HEK293 (cell line): ENCODE results near the gene RAB17.

Experiments used
- CTCF ChIA-PET: fragments of 350-600 bp; formaldehyde crosslinking; extraction: SDS; loops from one replicate; lab custom pipeline; 2021; ENCODE audit warnings: antibody characterized with exemption; lab: Yijun Ruan, JAX
- POLR2A ChIA-PET: fragments of 300-600 bp; formaldehyde crosslinking; extraction: SDS; loops from one replicate; lab custom pipeline; 2020; ENCODE audit warnings: antibody characterized with exemption, inconsistent platforms; lab: Yijun Ruan, JAX
- H3K27ac ChIP-seq: fragments of 200-500 bp; sonication (Bioruptor generic); 2 replicates; pipeline ENCODE4 v1.5.1; 2014; ENCODE audit warnings: low read depth, low read length, control low read depth, inconsistent platforms; ENCODE audit errors: extremely low read depth
- H3K36me3 ChIP-seq, 2 experiments: fragments of 200-500 bp in 1 of 2; sonication (Bioruptor generic) in 1 of 2; 1 replicate in 1 of 2; 2 replicates in 1 of 2; pipeline ENCODE4 v1.5.1; 2014 to 2017; ENCODE audit warnings: inconsistent platforms in 2 of 2, low read length in 2 of 2; ENCODE audit not compliant: control insufficient read depth in 2 of 2, insufficient read depth in 1 of 2
- H3K4me1 ChIP-seq: fragments of 200-500 bp; sonication (Bioruptor generic); 2 replicates; pipeline ENCODE4 v1.5.1; 2014; ENCODE audit warnings: mild to moderate bottlenecking, low read length, inconsistent platforms; ENCODE audit not compliant: control insufficient read depth, insufficient read depth
- H3K4me3 ChIP-seq: 2 replicates; pipeline ENCODE4 v1.5.1; 2011; ENCODE audit warnings: low read depth, mild to moderate bottlenecking, control low read depth, low read length, moderate library complexity
- H3K9me3 ChIP-seq: fragments of 200-500 bp; sonication (Bioruptor generic); 2 replicates; pipeline ENCODE4 v1.5.1; 2014; ENCODE audit warnings: low read depth, low read length, inconsistent platforms; ENCODE audit not compliant: control insufficient read depth, insufficient read depth
- FEZF1 ChIP-seq: fragments of 450-650 bp; formaldehyde crosslinking; IDR thresholded peaks from 2 replicates; pipeline ENCODE4 v1.5.1; 2016; ENCODE audit warnings: missing biosample characterization, missing genetic modification characterization
- KLF1 ChIP-seq: fragments of 450-650 bp; formaldehyde crosslinking; IDR thresholded peaks from 2 replicates; pipeline ENCODE4 v1.5.1; 2016; ENCODE audit warnings: missing biosample characterization, missing genetic modification characterization
- OVOL3 ChIP-seq: fragments of 450-650 bp; formaldehyde crosslinking; IDR thresholded peaks from 2 replicates; pipeline ENCODE4 v1.5.1; 2016; ENCODE audit warnings: missing biosample characterization, missing genetic modification characterization
- PRDM6 ChIP-seq: fragments of 450-650 bp; formaldehyde crosslinking; IDR thresholded peaks from 2 replicates; pipeline ENCODE4 v1.5.1; 2017; ENCODE audit warnings: missing biosample characterization, missing genetic modification characterization
- SETDB1 ChIP-seq: IDR thresholded peaks from one replicate; pipeline ENCODE4 v1.6.1; 2017; ENCODE audit warnings: mild to moderate bottlenecking, low read length, moderate library complexity, mixed read lengths; ENCODE audit not compliant: insufficient read length
- SP3 ChIP-seq: fragments of 450-650 bp; formaldehyde crosslinking; IDR thresholded peaks from 2 replicates; pipeline ENCODE4 v1.5.1; 2016; ENCODE audit warnings: missing biosample characterization, missing genetic modification characterization
- ZBTB26 ChIP-seq: fragments of 450-650 bp; formaldehyde crosslinking; optimal IDR thresholded peaks from 2 replicates; pipeline ENCODE3; 2016; ENCODE audit warnings: missing biosample characterization, mild to moderate bottlenecking, missing genetic modification characterization
- ZBTB44 ChIP-seq: fragments of 450-650 bp; IDR thresholded peaks from 2 replicates; pipeline ENCODE4 v1.5.1; 2018; ENCODE audit warnings: missing biosample characterization, mild to moderate bottlenecking, missing genetic modification characterization
- ZFP37 ChIP-seq: fragments of 450-650 bp; formaldehyde crosslinking; IDR thresholded peaks from 2 replicates; pipeline ENCODE4 v1.5.1; 2016; ENCODE audit warnings: missing biosample characterization, missing genetic modification characterization
- ZNF133 ChIP-seq: fragments of 450-650 bp; formaldehyde crosslinking; IDR thresholded peaks from 2 replicates; pipeline ENCODE4 v1.5.1; 2016; ENCODE audit warnings: missing biosample characterization, missing genetic modification characterization
- ZNF146 ChIP-seq: fragments of 450-650 bp; formaldehyde crosslinking; IDR thresholded peaks from 2 replicates; pipeline ENCODE4 v1.5.1; 2016; ENCODE audit warnings: missing biosample characterization, missing genetic modification characterization
- ZNF148 ChIP-seq: fragments of 450-650 bp; formaldehyde crosslinking; IDR thresholded peaks from 2 replicates; pipeline ENCODE4 v1.5.0; 2017; ENCODE audit warnings: missing biosample characterization, missing genetic modification characterization, borderline replicate concordance
- ZNF335 ChIP-seq: fragments of 450-650 bp; formaldehyde crosslinking; conservative IDR thresholded peaks from 2 replicates; pipeline ENCODE4 v1.5.1; 2016; ENCODE audit warnings: missing biosample characterization, missing genetic modification characterization
- ZNF426 ChIP-seq: fragments of 450-650 bp; formaldehyde crosslinking; IDR thresholded peaks from 2 replicates; pipeline ENCODE4 v1.5.1; 2017; ENCODE audit warnings: missing biosample characterization, missing genetic modification characterization, mild to moderate bottlenecking, inconsistent platforms, moderate library complexity
- ZNF48 ChIP-seq: fragments of 450-650 bp; formaldehyde crosslinking; IDR thresholded peaks from 2 replicates; pipeline ENCODE4 v1.5.1; 2016; ENCODE audit warnings: missing biosample characterization, missing genetic modification characterization
- ZNF624 ChIP-seq: fragments of 450-650 bp; formaldehyde crosslinking; IDR thresholded peaks from 2 replicates; pipeline ENCODE4 v1.5.1; 2017; ENCODE audit warnings: missing biosample characterization, missing genetic modification characterization
- ZNF626 ChIP-seq: fragments of 450-650 bp; sonication (Bioruptor Pico); formaldehyde crosslinking; IDR thresholded peaks from 2 replicates; pipeline ENCODE4 v1.5.1; 2018; ENCODE audit warnings: missing biosample characterization, missing genetic modification characterization, inconsistent platforms
- ZNF768 ChIP-seq: fragments of 450-650 bp; formaldehyde crosslinking; IDR thresholded peaks from 2 replicates; pipeline ENCODE4 v1.5.1; 2018; ENCODE audit warnings: missing biosample characterization, mild to moderate bottlenecking, missing genetic modification characterization

The RAB17 gene

GRCh38 chr2:237555560-237555959 is 35.0 kb downstream of the RAB17 start:
- TF ChIP-seq SP3 (tag by site-specific recombination) (no peak), ZNF426 (no peak), ZNF133 (no peak), SETDB1 (peak; percentile 52)
- no peak overlapping the region for H3K27ac ChIP-seq
- H3K4me1 ChIP-seq, result no peaks in the 10 kb centered on the region
- CTCF ChIA-PET, result interaction anchor here (1.7 to 3.8 kb wide), 2 partner anchors 16 to 43 kb away, joined by 9 to 30 read pairs; no protein-coding TSS in a partner anchor
- H3K36me3 ChIP-seq, result no peaks in the 10 kb centered on the region
- H3K4me3 ChIP-seq, result no peak overlapping the region
- POLR2A ChIA-PET, result no interaction called here
- no peaks in the 10 kb centered on the region for H3K9me3 ChIP-seq

GRCh38 chr2:237553948-237554347 is 36.6 kb downstream of the RAB17 start:
- Histone ChIP-seq H3K4me3 (no peak overlapping the region), H3K4me1 (no peaks in the 10 kb centered on the region), H3K9me3 (no peaks in the 10 kb centered on the region), H3K27ac (no peak overlapping the region), H3K36me3 (no peaks in the 10 kb centered on the region)
- no peak for TF ChIP-seq ZNF148
- no peak for TF ChIP-seq PRDM6 (tag by site-specific recombination)
- no peak for TF ChIP-seq ZNF768 (tag by site-specific recombination)
- no peak for TF ChIP-seq ZFP37 (tag by site-specific recombination)
- TF ChIP-seq ZNF335, result no peak
- no peak for TF ChIP-seq ZNF626
- TF ChIP-seq ZNF146, result no peak
- TF ChIP-seq ZNF48 (tag by site-specific recombination), result no peak
- no peak for TF ChIP-seq OVOL3 (tag by site-specific recombination)
- no peak for TF ChIP-seq ZNF624 (tag by site-specific recombination)
- TF ChIP-seq KLF1, result no peak
- TF ChIP-seq ZBTB44, result no peak
- no peak for TF ChIP-seq FEZF1 (tag by site-specific recombination)
- TF ChIP-seq ZBTB26 (tag by site-specific recombination), result no peak
- ChIA-PET POLR2A (no interaction called here), CTCF (interaction anchor here (0.9 kb wide), 1 partner anchor 41 kb away, joined by 3 read pairs; no protein-coding TSS in a partner anchor)
